GM12878 (cell line): ENCODE data around the gene SCN8A. TPM values are rescaled to one million over a fixed set of nuclear protein-coding genes. Genes with fewer than 3 reads are reported as not detected.

ENCODE experiments used
- ATAC-seq: fragments of 200-7000 bp; cut with Tn5 transposase; 3 replicates; pipeline ENCODE4 v1.9.1; 2020; ENCODE audit warnings: mild to moderate bottlenecking, moderate library complexity
- BruUV-seq: library from RNA; stranded (reverse); fragments of 400-500 nt; replicated peaks from 2 replicates; lab custom pipeline; 2021; lab: Mats Ljungman, UMichigan
- CTCF ChIA-PET: fragments of 300-600 bp; sonication (Branson Sonifier 250); formaldehyde crosslinking; extraction: SDS; loops from one replicate; lab custom pipeline; 2021; ENCODE audit warnings: inconsistent platforms; lab: Yijun Ruan, JAX
- POLR2A ChIA-PET: fragments of 350-600 bp; formaldehyde crosslinking; extraction: SDS; loops from one replicate; lab custom pipeline; 2021; ENCODE audit warnings: inconsistent platforms; lab: Charles Lee
- RAD21 ChIA-PET: fragments of 300-600 bp; sonication (Branson Sonifier 250); formaldehyde crosslinking; loops from one replicate; lab custom pipeline; 2023; ENCODE audit warnings: antibody characterized with exemption; ENCODE audit not compliant: unreplicated experiment; lab: Charles Lee
- SMC1A ChIA-PET: fragments of 300-600 bp; sonication (Branson Sonifier 250); formaldehyde crosslinking; loops from one replicate; lab custom pipeline; 2023; ENCODE audit not compliant: unreplicated experiment, uncharacterized antibody; lab: Charles Lee
- DNase-seq: peaks from one replicate; pipeline ENCODE4 v3.0.0-alpha.2; 2011; ENCODE audit warnings: low read depth, low spot score
- FAIRE-seq: peaks from 3 replicates; lab custom pipeline; 2011; peaks lifted over from hg19 to GRCh38; lab: Jason Lieb, UNC
- H2AFZ ChIP-seq: 2 replicates; pipeline ENCODE4 v1.6.0; 2011; ENCODE audit warnings: low read depth, low read length, control low read depth; ENCODE audit not compliant: control insufficient read depth
- H3K27ac ChIP-seq: 2 replicates; pipeline ENCODE4 v1.5.1; 2011; ENCODE audit warnings: control low read depth; ENCODE audit not compliant: control insufficient read depth, insufficient read depth
- H3K27me3 ChIP-seq, 2 experiments: replicated peaks in 1 of 2; 2 replicates each; pipeline versions ENCODE4 v1.6.0 to v1.6.1; 2011; ENCODE audit warnings: low read length in 1 of 2; ENCODE audit not compliant: control insufficient read depth in 2 of 2, insufficient read depth in 2 of 2
- H3K36me3 ChIP-seq, 2 experiments: 2 replicates each; pipeline ENCODE4 v1.5.1; 2011; ENCODE audit warnings: low read length in 1 of 2; ENCODE audit not compliant: control insufficient read depth in 2 of 2, insufficient read depth in 2 of 2
- H3K4me1 ChIP-seq: 2 replicates; pipeline ENCODE4 v1.6.1; 2011; ENCODE audit warnings: mild to moderate bottlenecking, low read length, moderate library complexity, mixed read lengths; ENCODE audit not compliant: control insufficient read depth, insufficient read depth
- H3K4me2 ChIP-seq: 2 replicates; pipeline ENCODE4 v1.6.0; 2011; ENCODE audit warnings: control low read depth; ENCODE audit not compliant: control insufficient read depth, insufficient read depth
- H3K4me3 ChIP-seq: fragments of 200-600 bp; sonication (generic); 2 replicates; pipeline ENCODE4 v1.5.1; 2016
- H3K79me2 ChIP-seq: 2 replicates; pipeline ENCODE4 v1.6.0; 2011; ENCODE audit warnings: low read length; ENCODE audit not compliant: control insufficient read depth, insufficient read depth
- H3K9ac ChIP-seq: 2 replicates; pipeline ENCODE4 v1.8.0; 2011; ENCODE audit warnings: low read length, control low read depth, mixed read lengths; ENCODE audit not compliant: control insufficient read depth, insufficient read depth
- H3K9me3 ChIP-seq: replicated peaks from 3 replicates; pipeline ENCODE4 v1.5.1; 2011; ENCODE audit warnings: mild to moderate bottlenecking, low read length; ENCODE audit not compliant: control insufficient read depth, insufficient read depth
- H4K20me1 ChIP-seq: 2 replicates; pipeline ENCODE4 v1.6.0; 2011; ENCODE audit not compliant: control insufficient read depth, insufficient read depth
- ASH2L ChIP-seq: fragments of 300-600, 200-600 bp; sonication (generic); IDR thresholded peaks from 2 replicates; pipeline ENCODE4 v1.6.1; 2017; ENCODE audit warnings: low read depth, mild to moderate bottlenecking, borderline replicate concordance
- BCL11A ChIP-seq: IDR thresholded peaks from 2 replicates; pipeline ENCODE4 v1.6.1; 2011; ENCODE audit warnings: low read depth, low read length
- FOXM1 ChIP-seq: IDR thresholded peaks from 2 replicates; pipeline ENCODE4 v1.6.1; 2012; ENCODE audit warnings: low read depth, mild to moderate bottlenecking, inconsistent platforms, low read length, moderate library complexity
- GABPA ChIP-seq: IDR thresholded peaks from 2 replicates; pipeline ENCODE4 v1.6.1; 2014; ENCODE audit warnings: antibody characterized with exemption, low read depth, mild to moderate bottlenecking, inconsistent platforms
- HSF1 ChIP-seq: fragments of 150-350 bp; IDR thresholded peaks from 2 replicates; pipeline ENCODE4 v1.6.1; 2014; ENCODE audit warnings: mild to moderate bottlenecking, low read depth, low read length
- KAT2A ChIP-seq: conservative IDR thresholded peaks from 2 replicates; pipeline ENCODE4 v1.6.1; 2011; ENCODE audit warnings: low read depth, low read length; ENCODE audit not compliant: control insufficient read depth
- PBX3 ChIP-seq: IDR thresholded peaks from 2 replicates; pipeline ENCODE4 v1.6.1; 2011; ENCODE audit warnings: mild to moderate bottlenecking, low read depth, low read length, moderate library complexity; ENCODE audit not compliant: insufficient replicate concordance
- PML ChIP-seq: IDR thresholded peaks from 2 replicates; pipeline ENCODE4 v1.6.1; 2012; ENCODE audit warnings: low read length, inconsistent platforms
- REST ChIP-seq: IDR thresholded peaks from 2 replicates; pipeline ENCODE4 v1.6.1; 2012; ENCODE audit warnings: mild to moderate bottlenecking, low read depth, low read length
- SIN3A ChIP-seq: IDR thresholded peaks from 2 replicates; pipeline ENCODE4 v1.6.1; 2012; ENCODE audit warnings: low read depth, low read length, improper control_type of control experiment
- SMAD1 ChIP-seq: fragments of 450-650 bp; IDR thresholded peaks from 2 replicates; pipeline ENCODE4 v1.6.1; 2018; ENCODE audit warnings: mild to moderate bottlenecking, low read depth; ENCODE audit not compliant: partially characterized antibody
- SMARCA5 ChIP-seq: fragments of 450-650 bp; IDR thresholded peaks from 2 replicates; pipeline ENCODE4 v1.6.1; 2017; ENCODE audit warnings: mild to moderate bottlenecking
- TCF12 ChIP-seq: IDR thresholded peaks from 2 replicates; pipeline ENCODE4 v1.6.1; 2011; ENCODE audit warnings: low read depth, mild to moderate bottlenecking, low read length
- TCF3 ChIP-seq: IDR thresholded peaks from 2 replicates; pipeline ENCODE4 v1.6.1; 2012; ENCODE audit warnings: low read depth, mild to moderate bottlenecking, low read length, borderline replicate concordance; ENCODE audit not compliant: insufficient read depth
- WRNIP1 ChIP-seq: IDR thresholded peaks from 2 replicates; pipeline ENCODE4 v1.6.1; 2011; ENCODE audit warnings: low read depth, low read length, improper control_type of control experiment, borderline replicate concordance
- ZBED1 ChIP-seq: IDR thresholded peaks from 2 replicates; pipeline ENCODE4 v1.6.1; 2016; ENCODE audit warnings: borderline replicate concordance
- ZBTB11 ChIP-seq: fragments of 450-650 bp; formaldehyde crosslinking; IDR thresholded peaks from 2 replicates; pipeline ENCODE4 v1.5.0; 2022; ENCODE audit warnings: mild to moderate bottlenecking, missing genetic modification characterization
- WGBS: methylation state at CpG from one replicate; pipeline ENCODE4 v1.1.6; 2016; ENCODE audit warnings: low lambda C conversion rate; ENCODE audit not compliant: insufficient replicate concordance, insufficient coverage; ENCODE audit errors: missing lambda C conversion rate; 5-methylcytosine and 5-hydroxymethylcytosine counted together
- in situ Hi-C: fragments of 300-500 bp; cut with MboI; formaldehyde crosslinking; loops from 9 replicates; pipeline ENCODE4 v1.14.3; 2018; ENCODE audit warnings: mixed read lengths
- intact Hi-C: fragments of 100-400 bp; cut with micrococcal nuclease; formaldehyde crosslinking; loops from one replicate; pipeline ENCODE4 v1.14.2; 2022; ENCODE audit not compliant: unreplicated experiment
- polyA plus RNA-seq, 11 experiments: library from polyadenylated mRNA; depleted of rRNA in 4 of 11; unstranded in 6 of 11; stranded (reverse) in 5 of 11; fragments of >200 nt; fragmentation: Nextera tagmentation in 4 of 11; fragmentation: Illumina TruSeq in 1 of 11; extraction: Ambion mirVana in 4 of 11; extraction: Trizol in 1 of 11; gene quantifications; 1 replicate in 1 of 11; 2 replicates in 10 of 11; pipeline versions ENCODE4 v1.2.1 to v1.2.3, GENCODE V29; 2011 to 2016; ENCODE audit warnings: inconsistent platforms in 2 of 11, missing spikeins in 2 of 11, low read depth in 1 of 11
- total RNA-seq, 4 experiments: library from RNA; depleted of rRNA in 3 of 4; stranded (reverse); fragments of >200 nt in 3 of 4; fragmentation: Illumina TruSeq in 1 of 4; extraction: Trizol in 1 of 4; gene quantifications; 2 replicates each; pipeline versions ENCODE4 v1.2.1 to v1.2.3, GENCODE V29; 2013 to 2021

The SCN8A gene
- total and polyA plus RNA-seq, 10 of the 15 experiments (the other 5 are each of a cell fraction or from before 2014, with no cell fraction given), result 0.02 to 0.23 (median 0.06) TPM; not detected in 2

- Histone ChIP-seq H3K4me1 (no peaks in the 10 kb centered on the region), H3K79me2 (no peaks in the 10 kb centered on the region), H3K4me3 (no peak overlapping the region), H3K4me2 (no peak overlapping the region), H4K20me1 (no peaks in the 10 kb centered on the region), H2AFZ (no peak overlapping the region), H3K9me3 (no peaks in the 10 kb centered on the region), H3K27ac (no peak overlapping the region), H3K36me3 (no peaks in the 10 kb centered on the region), H3K27me3 (no peaks in the 10 kb centered on the region; a peak in 1 of 4 replicates), H3K9ac (no peak overlapping the region)
- DNase-seq (no peak), ATAC-seq (no peak), FAIRE-seq (no peak)
- intact Hi-C loops, result no loop called here
- WGBS, result 50% methylated on average over 2 of the region's 2 CpGs
- in situ Hi-C loops, result no loop called here
- ChIA-PET POLR2A (no interaction called here), RAD21 (no interaction called here), CTCF (no interaction called here), SMC1A (no interaction called here)
- no TSS peak for BruUV-seq
- TF ChIP-seq REST (no peak), WRNIP1 (no peak), GABPA (no peak), KAT2A (no peak), TCF3 (no peak), PML (no peak), ZBTB11 (no peak), TCF12 (no peak), BCL11A (no peak), FOXM1 (no peak), SMAD1 (no peak), ZBED1 (no peak), SMARCA5 (no peak), HSF1 (no peak), ASH2L (no peak), PBX3 (no peak), SIN3A (no peak)
These were observed 164.2 kb downstream of the SCN8A start for GRCh38 chr12:51755251-51755650.
